OCI-LY7 (cell line): ENCODE data around the gene COPE. TPM values are rescaled to one million over a fixed set of nuclear protein-coding genes. Genes with fewer than 3 reads are reported as not detected.

Experiments
- BruUV-seq: library from RNA; stranded (reverse); fragments of 400-500 nt; replicated peaks from 2 replicates; lab custom pipeline; 2021; lab: Mats Ljungman, UMichigan
- CTCF ChIA-PET: fragments of 300-600 bp; sonication (Branson Sonifier 250); formaldehyde crosslinking; loops from one replicate; lab custom pipeline; 2022; ENCODE audit warnings: antibody characterized with exemption; ENCODE audit not compliant: unreplicated experiment; lab: Charles Lee
- POLR2A ChIA-PET: fragments of 300-600 bp; sonication (Branson Sonifier 250); formaldehyde crosslinking; loops from one replicate; lab custom pipeline; 2022; ENCODE audit warnings: antibody characterized with exemption; lab: Charles Lee
- DNase-seq: peaks from one replicate; pipeline ENCODE4 v3.0.0-alpha.2; 2015; ENCODE audit warnings: low spot score
- H2AFZ ChIP-seq: fragments of 200-600 bp; sonication (generic), shearing (Covaris generic); 2 replicates; pipeline ENCODE4 v1.6.1; 2014; ENCODE audit warnings: mild to moderate bottlenecking, antibody characterized with exemption, low read length, moderate library complexity
- H3K27ac ChIP-seq: fragments of 200-600 bp; sonication (generic); 2 replicates; pipeline ENCODE4 v1.5.1; 2014; ENCODE audit warnings: mixed run types, low read depth, mild to moderate bottlenecking, moderate library complexity, low read length, inconsistent platforms; ENCODE audit not compliant: poor library complexity, severe bottlenecking
- H3K36me3 ChIP-seq: fragments of 200-600 bp; sonication (generic); 2 replicates; pipeline ENCODE4 v1.6.1; 2014; ENCODE audit warnings: mild to moderate bottlenecking, antibody characterized with exemption, low read length, moderate library complexity, mixed read lengths; ENCODE audit not compliant: insufficient read depth
- H3K4me1 ChIP-seq: fragments of 200-600 bp; sonication (generic); 2 replicates; pipeline ENCODE4 v1.5.1; 2014; ENCODE audit warnings: mild to moderate bottlenecking, low read length; ENCODE audit not compliant: insufficient read depth, poor library complexity, severe bottlenecking
- H3K4me2 ChIP-seq: fragments of 200-600 bp; sonication (generic); 2 replicates; pipeline ENCODE4 v1.6.1; 2014; ENCODE audit warnings: mild to moderate bottlenecking, low read length
- H3K4me3 ChIP-seq: fragments of 200-600 bp; sonication (generic); 2 replicates; pipeline ENCODE4 v1.5.1; 2014; ENCODE audit warnings: mild to moderate bottlenecking, low read depth, low read length; ENCODE audit not compliant: poor library complexity, severe bottlenecking
- H3K79me2 ChIP-seq: fragments of 200-600 bp; sonication (generic); 2 replicates; pipeline ENCODE4 v1.6.1; 2016; ENCODE audit warnings: low read depth, mild to moderate bottlenecking, low read length, moderate library complexity, mixed read lengths; ENCODE audit not compliant: insufficient read depth
- H3K9me2 ChIP-seq: fragments of 200-600 bp; sonication (generic); 2 replicates; pipeline ENCODE4 v1.6.1; 2016; ENCODE audit warnings: mild to moderate bottlenecking, low read length, mixed read lengths; ENCODE audit not compliant: insufficient read depth
- H3K9me3 ChIP-seq: fragments of 200-600 bp; sonication (generic); 2 replicates; pipeline ENCODE4 v1.6.1; 2014; ENCODE audit warnings: mild to moderate bottlenecking, mixed run types, low read length, mixed read lengths
- H4K20me1 ChIP-seq: fragments of 200-600 bp; sonication (generic); 2 replicates; pipeline ENCODE4 v1.6.1; 2014; ENCODE audit warnings: mild to moderate bottlenecking, antibody characterized with exemption, low read length, moderate library complexity, mixed read lengths; ENCODE audit not compliant: insufficient read depth
- EZH2phosphoT487 ChIP-seq: fragments of 200-600 bp; sonication (generic); IDR thresholded peaks from 2 replicates; pipeline ENCODE4 v1.6.1; 2018; ENCODE audit warnings: low read depth, borderline replicate concordance, mild to moderate bottlenecking, mixed run types, antibody characterized with exemption, low read length, moderate library complexity, mixed read lengths
- intact Hi-C: fragments of 100-400 bp; cut with micrococcal nuclease; formaldehyde crosslinking; loops from one replicate; pipeline ENCODE4 v1.10.0; 2022; ENCODE audit not compliant: unreplicated experiment
- total RNA-seq, 2 experiments: library from RNA; depleted of rRNA in 1 of 2; stranded (reverse); fragments of >200 nt in 1 of 2; shearing (Covaris generic) in 1 of 2; gene quantifications; 2 replicates each; pipeline ENCODE4 v1.2.3, GENCODE V29; 2014 to 2022
- TF ChIP-seq, protein P1 (sequence below): fragments of 200-600 bp; sonication (generic); conservative IDR thresholded peaks from 2 replicates; pipeline ENCODE4 v1.5.1; 2014; ENCODE audit warnings: mild to moderate bottlenecking, antibody characterized with exemption, low read length, moderate library complexity, mixed read lengths

COPE gene
- total RNA-seq, 2 experiments from 2014 or later, result 255 to 256 TPM

DNA sequence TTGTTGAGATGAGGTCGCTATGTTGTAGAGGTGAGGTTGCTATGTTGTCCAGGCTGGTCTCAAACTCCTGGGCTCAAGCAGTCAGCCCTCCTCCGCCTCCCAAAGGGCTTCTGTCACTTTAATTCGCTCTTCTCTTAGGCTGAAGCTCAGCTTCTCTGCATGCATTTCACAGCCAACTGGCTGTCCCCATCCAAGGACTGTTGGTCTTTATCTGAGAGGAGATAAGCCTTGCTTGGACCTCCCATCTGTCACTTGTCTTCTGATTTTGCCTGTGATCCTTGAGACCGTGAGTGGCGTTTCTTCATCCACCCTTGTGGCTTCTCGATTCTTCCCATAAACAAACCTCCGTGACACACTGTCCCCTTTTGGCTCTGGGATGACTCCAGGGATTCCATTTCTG, 47.6 kb downstream of the COPE start:
- POLR2A ChIA-PET, result interaction anchor here (0.8 to 0.9 kb wide), 2 partner anchors 9 to 48 kb away, joined by 3 to 4 read pairs; partner anchors contain the start of genes COPE and DDX49
- no TSS peak for BruUV-seq
- Histone ChIP-seq H3K79me2 (peaks cover 3% of the 10 kb centered on the region; the same call in 1 of the 2 replicates), H3K9me2 (no peaks in the 10 kb centered on the region), H3K36me3 (peaks cover 20% of the 10 kb centered on the region), H3K4me1 (peaks cover 4% of the 10 kb centered on the region), H2AFZ (no peak overlapping the region), H3K27ac (no peak overlapping the region), H3K9me3 (no peaks in the 10 kb centered on the region), H4K20me1 (peaks cover 8% of the 10 kb centered on the region; the same call in 1 of the 2 replicates), H3K4me2 (no peak overlapping the region), H3K4me3 (no peak overlapping the region)
- no peak for DNase-seq
- intact Hi-C loops, result no loop called here
- TF ChIP-seq EZH2phosphoT487, result no peak
- CTCF ChIA-PET, result no interaction called here

DNA sequence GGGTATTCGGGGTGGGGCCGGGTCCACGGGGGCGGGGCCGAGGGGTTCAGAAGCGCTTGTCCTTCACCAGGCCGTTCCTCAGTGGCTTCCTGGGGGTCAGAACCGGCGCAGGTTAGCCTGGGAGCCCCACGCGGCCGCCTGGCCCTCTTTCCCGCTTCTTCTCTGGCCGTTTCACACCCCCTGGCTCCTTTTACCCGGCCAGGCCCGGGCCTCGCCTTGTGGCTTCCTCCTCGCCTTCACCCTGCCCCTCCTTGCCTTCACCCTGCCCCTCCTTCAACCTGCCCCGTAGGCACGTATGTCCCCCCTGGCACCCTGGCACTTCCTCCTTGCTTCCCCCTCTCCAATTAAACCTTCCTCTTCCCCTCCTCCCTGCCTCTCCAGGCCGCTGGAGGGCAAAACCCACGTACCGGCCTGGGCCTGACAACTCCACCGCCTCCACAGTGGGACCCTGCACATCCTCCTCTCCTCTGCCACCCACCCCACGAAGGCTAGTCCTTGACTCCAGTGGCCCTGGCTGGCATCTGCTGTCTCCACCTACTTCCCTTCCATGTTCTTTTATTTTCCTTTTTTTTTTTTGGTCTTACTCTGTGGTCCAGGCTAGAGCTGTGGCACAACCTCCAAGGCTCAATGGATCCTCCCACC, 48.5 kb downstream of the COPE start:
- no TSS peak for BruUV-seq
- peaks cover 29% of the 10 kb centered on the region for H3K36me3 ChIP-seq
- no peak overlapping the region for H2AFZ ChIP-seq
- no peak for TF ChIP-seq EZH2phosphoT487
- TF ChIP-seq, protein P1, sequence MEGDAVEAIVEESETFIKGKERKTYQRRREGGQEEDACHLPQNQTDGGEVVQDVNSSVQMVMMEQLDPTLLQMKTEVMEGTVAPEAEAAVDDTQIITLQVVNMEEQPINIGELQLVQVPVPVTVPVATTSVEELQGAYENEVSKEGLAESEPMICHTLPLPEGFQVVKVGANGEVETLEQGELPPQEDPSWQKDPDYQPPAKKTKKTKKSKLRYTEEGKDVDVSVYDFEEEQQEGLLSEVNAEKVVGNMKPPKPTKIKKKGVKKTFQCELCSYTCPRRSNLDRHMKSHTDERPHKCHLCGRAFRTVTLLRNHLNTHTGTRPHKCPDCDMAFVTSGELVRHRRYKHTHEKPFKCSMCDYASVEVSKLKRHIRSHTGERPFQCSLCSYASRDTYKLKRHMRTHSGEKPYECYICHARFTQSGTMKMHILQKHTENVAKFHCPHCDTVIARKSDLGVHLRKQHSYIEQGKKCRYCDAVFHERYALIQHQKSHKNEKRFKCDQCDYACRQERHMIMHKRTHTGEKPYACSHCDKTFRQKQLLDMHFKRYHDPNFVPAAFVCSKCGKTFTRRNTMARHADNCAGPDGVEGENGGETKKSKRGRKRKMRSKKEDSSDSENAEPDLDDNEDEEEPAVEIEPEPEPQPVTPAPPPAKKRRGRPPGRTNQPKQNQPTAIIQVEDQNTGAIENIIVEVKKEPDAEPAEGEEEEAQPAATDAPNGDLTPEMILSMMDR, result no peak
- H3K27ac ChIP-seq, result no peak overlapping the region
- H3K4me3 ChIP-seq, result no peak overlapping the region
- H3K4me2 ChIP-seq, result no peak overlapping the region
- ChIA-PET CTCF (no interaction called here), POLR2A (interaction anchor here (0.8 to 0.9 kb wide), 2 partner anchors 10 to 49 kb away, joined by 3 to 4 read pairs; partner anchors contain the start of genes COPE and DDX49)
- no peaks in the 10 kb centered on the region for H3K9me3 ChIP-seq
- intact Hi-C loops, result no loop called here
- H3K4me1 ChIP-seq, result peaks cover 12% of the 10 kb centered on the region
- H4K20me1 ChIP-seq, result peaks cover 8% of the 10 kb centered on the region; the same call in 1 of the 2 replicates
- no peak for DNase-seq
- peaks cover 3% of the 10 kb centered on the region; the same call in 1 of the 2 replicates for H3K79me2 ChIP-seq
- no peaks in the 10 kb centered on the region for H3K9me2 ChIP-seq

DNA sequence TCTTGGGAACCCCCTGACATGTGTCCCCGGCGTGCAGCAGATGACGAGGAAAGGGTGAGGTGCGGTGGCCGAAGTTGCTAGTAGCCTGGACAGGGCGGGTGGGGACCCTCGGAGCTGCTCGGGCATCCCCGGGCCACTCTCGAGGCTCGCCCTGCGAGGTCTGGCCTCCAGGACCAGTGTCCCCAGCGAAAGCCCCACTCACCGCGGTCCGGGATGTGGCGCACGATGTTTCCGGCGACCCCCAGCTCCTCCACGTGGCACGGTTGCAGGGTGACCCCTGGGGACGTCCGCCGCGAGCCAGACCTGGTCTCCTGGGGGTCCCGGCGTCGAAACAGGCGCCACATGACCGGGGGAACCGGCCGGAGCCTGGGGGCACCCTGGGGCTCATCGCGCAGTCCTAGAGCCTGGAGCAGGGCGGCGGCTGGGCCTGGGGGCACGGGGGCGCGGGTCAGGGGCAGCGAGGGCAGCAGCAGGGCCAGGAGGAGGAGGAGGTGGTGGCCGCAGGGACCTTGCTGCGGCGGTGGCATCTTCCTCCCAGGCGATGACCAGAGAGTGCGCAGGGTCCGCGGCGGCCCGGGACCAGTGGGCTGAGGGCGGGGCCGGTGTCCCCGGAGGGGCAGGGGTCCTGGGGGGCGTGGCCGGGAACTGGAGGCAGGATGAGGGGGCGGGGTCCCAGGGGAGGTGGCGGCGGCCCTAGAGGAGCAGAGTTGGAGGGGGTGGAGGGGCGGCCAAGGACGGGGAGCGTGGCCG, 49.2 kb downstream of the COPE start:
- peaks cover 3% of the 10 kb centered on the region; the same call in 1 of the 2 replicates for H3K79me2 ChIP-seq
- H3K4me1 ChIP-seq, result peaks cover 12% of the 10 kb centered on the region
- H3K9me3 ChIP-seq, result no peaks in the 10 kb centered on the region
- peaks cover 36% of the 10 kb centered on the region for H3K36me3 ChIP-seq
- TF ChIP-seq, protein P1, result no peak
- TF ChIP-seq EZH2phosphoT487, result no peak
- H3K9me2 ChIP-seq, result no peaks in the 10 kb centered on the region
- POLR2A ChIA-PET, result no interaction called here
- intact Hi-C loops, result no loop called here
- H4K20me1 ChIP-seq, result peaks cover 8% of the 10 kb centered on the region; the same call in 1 of the 2 replicates
- H3K4me3 ChIP-seq, result no peak overlapping the region
- no TSS peak for BruUV-seq
- H2AFZ ChIP-seq, result no peak overlapping the region
- no peak overlapping the region for H3K27ac ChIP-seq
- no peak overlapping the region for H3K4me2 ChIP-seq
- CTCF ChIA-PET, result no interaction called here
- DNase-seq, result no peak
